ENCODE results near the gene PRTG. TPM values are rescaled to one million over a fixed set of nuclear protein-coding genes. Genes with fewer than 3 reads are reported as not detected.

Gene PRTG
- total and polyA plus RNA-seq, 9 of the 15 experiments (the other 6 are each of a cell fraction or from before 2014, with no cell fraction given) = under 0.01 to 0.14 (median 0.06) TPM; not detected in 1

DNA sequence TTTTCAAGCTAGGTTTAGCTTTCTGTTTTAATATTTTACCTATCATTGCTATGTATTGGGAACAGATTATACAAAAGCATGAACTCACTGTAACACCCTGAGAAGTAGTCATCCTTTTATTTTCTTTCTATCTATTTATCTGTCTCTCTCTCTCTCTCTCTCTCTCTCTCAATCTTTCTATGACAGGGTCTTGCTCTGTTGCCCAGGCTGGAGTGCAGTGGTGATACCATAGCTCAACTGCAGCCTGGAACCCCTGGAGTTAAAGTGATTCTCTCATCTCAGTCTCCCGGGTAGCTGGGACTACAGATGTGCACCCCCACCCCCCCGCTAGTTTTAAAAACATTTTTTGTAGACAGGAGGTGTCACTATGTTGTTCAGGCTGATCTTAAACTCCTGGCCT is 28.9 kb downstream of the PRTG start:
- Histone ChIP-seq H2AFZ (ENCODE audit: low read depth, low read length) (no peak overlapping the region), H3K9me1 (ENCODE audit: control insufficient read depth, insufficient read depth, low read length) (no peaks in the 10 kb centered on the region), H3K4me3 (no peak overlapping the region), H3K36me3 (ENCODE audit: control insufficient read depth, insufficient read depth, low read length) (no peaks in the 10 kb centered on the region), H3K9ac (ENCODE audit: insufficient read depth in 1 of 2, low read depth in 2 of 2, low read length in 2 of 2) (no peak overlapping the region), H3K9me3 (replicated peaks; ENCODE audit: control insufficient read depth, insufficient read depth, low read depth, low read length) (no peaks in the 10 kb centered on the region), H3K79me2 (ENCODE audit: control insufficient read depth, insufficient read depth, low read length) (no peaks in the 10 kb centered on the region), H4K20me1 (replicated peaks; ENCODE audit: control insufficient read depth, insufficient read depth, low read length) (no peaks in the 10 kb centered on the region), H3K4me2 (ENCODE audit: insufficient read depth, low read length) (no peak overlapping the region), H3K4me1 (replicated peaks in 1 of 2; ENCODE audit: control insufficient read depth in 2 of 2, insufficient read depth in 2 of 2, low read length in 2 of 2) (no peaks in the 10 kb centered on the region), H3K27me3 (ENCODE audit: control insufficient read depth in 2 of 2, insufficient read depth in 2 of 2, low read length in 2 of 2) (peaks cover 0 to 2% of the 10 kb centered on the region in 2 experiments; a peak in 1 of 5 replicates), H3K27ac (ENCODE audit: extremely low read depth, low read depth, low read length) (no peak overlapping the region)
- FAIRE-seq = no peak
- 0% methylated on average over 2 of the region's 2 CpGs for WGBS (ENCODE audit: insufficient coverage, low coverage, missing lambda C conversion rate)
- BruUV-seq (replicated peaks) = no TSS peak
- no peak for ATAC-seq
- intact Hi-C loops (cut with micrococcal nuclease) = no loop called here
- ChIA-PET CTCF (ENCODE audit: low intra/inter-chr PET ratio) (no interaction called here), POLR2A (no interaction called here)
- in situ Hi-C loops (cut with MboI) = no loop called here
- TF ChIP-seq LARP7 (IDR thresholded peaks at IDR 0.05) (no peak), MTA3 (IDR thresholded peaks at IDR 0.05; ENCODE audit: borderline replicate concordance) (no peak), USF2 (CRISPR knock-in tag; IDR thresholded peaks at IDR 0.05) (no peak), HDAC1 (IDR thresholded peaks at IDR 0.05) (no peak), TSC22D4 (tag; IDR thresholded peaks at IDR 0.05) (no peak), HSF4 (CRISPR knock-in tag; IDR thresholded peaks at IDR 0.05; ENCODE audit: borderline replicate concordance) (no peak), RBM25 (IDR thresholded peaks at IDR 0.05; ENCODE audit: low read depth, low read length, severe bottlenecking) (no peak), NFIC (IDR thresholded peaks at IDR 0.05) (no peak), IRF2 (CRISPR knock-in tag; IDR thresholded peaks at IDR 0.05) (no peak), ZNF778 (CRISPR knock-in tag; IDR thresholded peaks at IDR 0.05) (no peak), GATA2 (CRISPR knock-in tag; IDR thresholded peaks at IDR 0.05) (no peak)
- no peak for DNase-seq (ENCODE audit: extremely low read depth in 1 of 4, low spot score in 3 of 4)

All from K562 (cell line).